ENCODE results near the gene CYP4A22. TPM values are rescaled to one million over a fixed set of nuclear protein-coding genes. Genes with fewer than 3 reads are reported as not detected.

Gene CYP4A22
- total RNA-seq, 1 experiment from 2014 or later, result not detected

DNA sequence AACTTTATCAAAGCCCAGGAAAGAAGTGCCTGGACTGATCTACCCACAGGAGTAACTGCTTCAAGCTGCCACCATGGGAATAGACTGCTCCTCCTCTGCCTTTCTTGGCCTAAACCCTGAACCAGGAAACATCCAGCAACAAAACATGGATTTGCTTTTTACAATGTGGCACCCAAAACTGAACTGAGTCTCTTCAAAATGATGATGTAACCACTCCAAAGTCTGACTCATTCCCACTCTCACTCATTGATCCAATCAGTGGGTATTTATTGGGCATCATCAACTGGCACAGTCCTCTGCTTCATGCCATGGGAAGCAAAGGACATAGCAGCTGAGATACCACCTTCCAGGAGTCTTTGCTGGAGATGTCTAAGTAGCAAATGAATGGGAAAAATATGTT lies 23.5 kb downstream of the CYP4A22 start:
- Histone ChIP-seq H2BK15ac (ENCODE audit: low read depth, low read length) (no peak overlapping the region), H3K14ac (ENCODE audit: insufficient read depth, low read length) (no peak overlapping the region), H2BK120ac (ENCODE audit: low read depth, low read length, poor library complexity, severe bottlenecking) (no peak overlapping the region), H2BK20ac (ENCODE audit: low read depth, low read length, poor library complexity, severe bottlenecking) (no peak overlapping the region), H3K23me2 (ENCODE audit: insufficient read length, low read depth, low read length, poor library complexity, severe bottlenecking) (no peaks in the 10 kb centered on the region), H3K27me3 (ENCODE audit: insufficient read depth, low read length) (no peaks in the 10 kb centered on the region), H3K79me1 (ENCODE audit: insufficient read depth, low read depth, low read length, poor library complexity, severe bottlenecking) (no peaks in the 10 kb centered on the region), H4K20me1 (ENCODE audit: control insufficient read depth, insufficient read depth, insufficient read length) (no peaks in the 10 kb centered on the region), H4K91ac (ENCODE audit: insufficient read length, low read depth, low read length) (no peak overlapping the region), H3K4me1 (ENCODE audit: insufficient read depth, low read length) (no peaks in the 10 kb centered on the region), H3K9me3 (ENCODE audit: control insufficient read depth, low read depth, low read length) (no peaks in the 10 kb centered on the region), H3K56ac (ENCODE audit: insufficient read length, low read depth, low read length) (no peak overlapping the region), H3T11ph (ENCODE audit: low read length) (no peak overlapping the region), H3K27ac (ENCODE audit: insufficient read length, low read depth, low read length) (no peak overlapping the region), H3K4ac (ENCODE audit: low read depth, low read length) (no peak overlapping the region), H3K18ac (ENCODE audit: insufficient read length, low read depth, low read length) (no peak overlapping the region), H4K8ac (replicated peaks; ENCODE audit: insufficient read length, low read depth, low read length) (no peak overlapping the region), H3K9ac (ENCODE audit: extremely low read depth, insufficient read length, low read length) (no peak overlapping the region), H2AK5ac (ENCODE audit: insufficient read length, low read length) (no peak overlapping the region), H4K5ac (ENCODE audit: insufficient read length, low read depth, low read length) (no peak overlapping the region), H3K4me2 (ENCODE audit: insufficient read depth, insufficient read length, low read length) (no peak overlapping the region), H2BK12ac (ENCODE audit: insufficient read length, low read depth, low read length) (no peak overlapping the region), H3K23ac (ENCODE audit: insufficient read length, low read depth, low read length) (no peak overlapping the region), H2AFZ (ENCODE audit: low read length) (no peak overlapping the region), H3K79me2 (ENCODE audit: insufficient read depth, low read length) (no peaks in the 10 kb centered on the region), H2BK5ac (ENCODE audit: insufficient read length, low read length) (no peak overlapping the region)
- H3K4me3 Mint-ChIP-seq, result no peak overlapping the region
- TF ChIP-seq, protein P1, sequence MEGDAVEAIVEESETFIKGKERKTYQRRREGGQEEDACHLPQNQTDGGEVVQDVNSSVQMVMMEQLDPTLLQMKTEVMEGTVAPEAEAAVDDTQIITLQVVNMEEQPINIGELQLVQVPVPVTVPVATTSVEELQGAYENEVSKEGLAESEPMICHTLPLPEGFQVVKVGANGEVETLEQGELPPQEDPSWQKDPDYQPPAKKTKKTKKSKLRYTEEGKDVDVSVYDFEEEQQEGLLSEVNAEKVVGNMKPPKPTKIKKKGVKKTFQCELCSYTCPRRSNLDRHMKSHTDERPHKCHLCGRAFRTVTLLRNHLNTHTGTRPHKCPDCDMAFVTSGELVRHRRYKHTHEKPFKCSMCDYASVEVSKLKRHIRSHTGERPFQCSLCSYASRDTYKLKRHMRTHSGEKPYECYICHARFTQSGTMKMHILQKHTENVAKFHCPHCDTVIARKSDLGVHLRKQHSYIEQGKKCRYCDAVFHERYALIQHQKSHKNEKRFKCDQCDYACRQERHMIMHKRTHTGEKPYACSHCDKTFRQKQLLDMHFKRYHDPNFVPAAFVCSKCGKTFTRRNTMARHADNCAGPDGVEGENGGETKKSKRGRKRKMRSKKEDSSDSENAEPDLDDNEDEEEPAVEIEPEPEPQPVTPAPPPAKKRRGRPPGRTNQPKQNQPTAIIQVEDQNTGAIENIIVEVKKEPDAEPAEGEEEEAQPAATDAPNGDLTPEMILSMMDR (conservative IDR thresholded peaks at IDR 0.05), result no peak
- peaks cover 7 to 19% of the 10 kb centered on the region in 2 experiments for H3K9me3 Mint-ChIP-seq
- no peaks in the 10 kb centered on the region for H3K4me1 Mint-ChIP-seq
- DNase-seq, result no peak
- peaks cover 2 to 3% (median 3%) of the 10 kb centered on the region in 3 experiments; a peak in 5 of 7 replicates for H3K36me3 Mint-ChIP-seq (ENCODE audit: insufficient read depth in 1 of 3, low read depth in 3 of 3)
- no peak overlapping the region for H3K27ac Mint-ChIP-seq
- H3K27me3 Mint-ChIP-seq (ENCODE audit: low read depth), result peaks cover 17% of the 10 kb centered on the region
